GM21447 (cell line): Measurements from ENCODE around the gene MOXD1.
"Not testable (repeated sequence)": the region's sequence is repeated elsewhere in the genome, so short reads cannot be mapped to it uniquely, and the experiment has no call there.

ENCODE experiments used
- ATAC-seq: cut with Tn5 transposase; IDR thresholded peaks from one replicate; pipeline ENCODE4 v1.9.1; 2021; ENCODE audit not compliant: unreplicated experiment

MOXD1 gene

DNA sequence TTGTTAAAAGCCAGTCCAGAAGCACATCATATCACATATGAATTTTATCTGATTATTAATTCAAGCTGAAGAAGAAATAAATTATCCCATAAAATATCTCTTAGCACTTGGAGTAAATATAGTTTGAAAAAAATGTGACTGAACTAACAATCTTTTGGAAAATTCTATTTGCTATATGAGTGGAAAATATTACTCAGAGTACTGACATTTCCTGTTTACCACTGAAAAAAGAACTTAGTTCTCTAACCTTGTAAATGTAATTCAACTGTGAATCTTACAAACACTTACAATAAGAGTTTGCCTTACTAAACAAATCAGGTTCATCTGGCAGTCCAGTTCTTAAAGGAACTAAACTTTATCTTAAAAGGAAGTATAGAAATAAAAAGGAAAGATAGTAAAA, 44.2 kb downstream of the MOXD1 start:
- ATAC-seq, result no peak

DNA sequence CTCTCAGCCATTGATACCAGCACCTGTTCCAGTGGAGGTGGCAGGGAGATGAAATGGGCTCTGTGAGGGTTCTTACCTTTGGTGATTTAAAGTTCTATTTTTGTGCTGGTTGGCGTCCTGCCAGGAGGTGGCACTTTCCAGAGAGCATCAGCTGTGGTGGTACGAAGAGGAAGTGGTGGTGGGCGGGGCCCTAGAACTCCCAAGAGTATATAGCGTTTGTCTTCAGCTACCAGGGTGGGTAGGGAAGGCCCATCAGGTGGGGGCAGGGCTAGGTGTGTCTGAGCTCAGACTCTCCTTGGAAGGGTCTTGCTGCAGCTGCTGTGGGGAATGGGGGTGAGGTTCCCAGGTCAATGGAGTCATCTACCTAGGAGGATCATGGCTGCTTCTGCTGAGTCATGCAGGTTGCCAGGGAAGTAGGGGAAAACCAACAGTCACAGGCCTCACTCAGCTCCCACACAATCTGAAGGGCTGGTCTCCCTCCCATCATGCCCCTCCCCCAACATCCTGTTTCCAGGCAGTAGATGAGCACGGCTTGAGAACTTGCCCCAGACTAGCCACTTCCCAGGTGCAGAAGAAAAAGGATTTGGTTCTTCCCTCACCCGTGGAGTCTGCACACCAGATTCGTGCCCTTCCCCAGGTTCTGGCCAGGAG, 46.6 kb downstream of the MOXD1 start:
- peak; percentile 64 for ATAC-seq

DNA sequence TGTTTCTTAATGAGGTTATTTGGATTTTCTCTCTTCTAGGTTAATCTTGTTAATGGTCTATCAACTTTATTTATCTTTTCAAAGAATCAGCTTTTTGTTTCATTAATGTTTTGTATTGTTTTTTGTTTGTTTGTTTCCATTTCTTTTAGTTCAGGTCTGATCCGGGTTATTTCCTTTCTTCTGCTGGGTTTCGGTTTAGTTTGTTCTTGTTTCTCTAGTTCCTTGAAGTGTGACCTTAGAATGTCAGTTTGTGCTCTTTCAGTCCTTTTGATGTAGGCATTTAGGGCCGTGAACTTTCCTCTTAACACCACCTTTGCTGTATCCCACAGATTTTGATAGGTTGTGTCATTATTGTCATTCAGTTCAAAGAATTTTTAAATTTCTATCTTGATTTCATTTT, 49.3 kb downstream of the MOXD1 start:
- ATAC-seq, result not testable (repeated sequence)

DNA sequence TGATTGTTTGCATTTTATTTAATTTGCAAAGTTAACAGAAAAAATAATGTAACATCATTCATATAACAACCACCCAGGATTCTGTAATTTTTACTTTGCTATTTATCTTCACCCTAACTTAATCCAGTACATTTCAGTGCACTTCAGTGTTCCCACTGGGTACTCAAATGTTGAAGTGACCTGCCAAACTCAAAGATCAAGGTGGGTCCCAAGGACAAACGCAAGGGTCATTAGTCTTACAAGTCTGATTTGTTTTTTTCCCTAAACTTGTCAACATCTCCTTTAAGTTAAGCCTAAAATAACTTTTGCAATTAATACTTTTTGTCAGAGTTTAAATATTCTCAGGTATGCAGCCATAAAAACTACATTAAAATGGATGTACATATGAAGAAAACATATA, 53.0 kb downstream of the MOXD1 start:
- ATAC-seq, result no peak

DNA sequence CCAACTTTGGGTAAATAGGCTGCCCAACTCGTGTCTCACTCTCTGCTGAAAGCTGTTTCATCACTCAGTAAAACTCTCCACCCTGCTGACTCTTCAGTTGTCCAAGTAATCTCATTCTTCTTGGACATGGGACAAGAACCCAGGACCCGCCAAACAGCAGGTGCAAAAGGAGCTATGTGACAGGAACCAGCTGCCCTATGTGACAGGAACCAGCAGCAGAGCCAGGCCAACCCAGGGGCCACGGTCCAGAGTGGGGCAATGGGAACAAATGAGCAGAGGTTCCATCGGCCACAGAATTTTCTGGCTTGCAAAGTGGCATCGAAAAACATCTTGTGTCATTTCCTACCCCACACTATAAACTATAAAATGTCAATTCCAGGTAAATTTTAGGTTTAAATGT, 56.5 kb downstream of the MOXD1 start:
- no peak for ATAC-seq

DNA sequence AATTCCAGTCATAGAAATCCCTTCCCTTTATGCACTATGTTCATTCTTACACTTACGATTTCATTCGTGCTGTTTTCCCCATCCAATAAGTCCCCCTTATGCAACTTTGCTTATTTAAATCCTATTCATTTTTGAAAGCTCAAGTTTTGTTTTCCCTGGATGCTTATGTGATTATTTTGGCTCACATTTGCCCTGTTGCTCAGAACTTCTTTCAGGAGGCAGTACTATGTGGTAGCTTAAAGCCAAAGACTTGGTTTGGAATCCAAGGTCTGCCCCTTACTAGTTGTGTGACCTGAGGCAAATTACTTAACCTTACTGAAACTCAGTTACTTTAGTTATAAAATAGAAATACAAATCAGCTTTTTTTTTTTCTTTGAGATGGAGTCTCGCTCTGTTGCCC, 59.6 kb downstream of the MOXD1 start:
- ATAC-seq, result no peak

DNA sequence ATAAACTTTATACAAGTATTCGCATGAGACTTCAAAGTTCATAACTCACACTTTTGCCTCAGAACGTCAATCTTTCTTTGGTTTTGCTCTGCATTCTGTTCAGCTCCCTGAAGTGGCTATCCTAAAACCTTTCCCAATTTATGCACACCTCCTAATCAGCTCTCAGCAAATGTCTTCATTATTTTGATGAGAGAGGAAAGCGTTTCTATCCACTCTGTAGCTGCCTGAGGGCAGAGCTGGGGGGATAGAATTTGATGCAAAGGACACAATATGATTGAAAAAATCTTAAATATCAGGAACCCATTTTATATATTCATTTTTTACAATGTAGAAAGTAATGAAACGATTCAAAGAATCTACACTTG, 66.8 kb downstream of the MOXD1 start:
- ATAC-seq, result no peak

DNA sequence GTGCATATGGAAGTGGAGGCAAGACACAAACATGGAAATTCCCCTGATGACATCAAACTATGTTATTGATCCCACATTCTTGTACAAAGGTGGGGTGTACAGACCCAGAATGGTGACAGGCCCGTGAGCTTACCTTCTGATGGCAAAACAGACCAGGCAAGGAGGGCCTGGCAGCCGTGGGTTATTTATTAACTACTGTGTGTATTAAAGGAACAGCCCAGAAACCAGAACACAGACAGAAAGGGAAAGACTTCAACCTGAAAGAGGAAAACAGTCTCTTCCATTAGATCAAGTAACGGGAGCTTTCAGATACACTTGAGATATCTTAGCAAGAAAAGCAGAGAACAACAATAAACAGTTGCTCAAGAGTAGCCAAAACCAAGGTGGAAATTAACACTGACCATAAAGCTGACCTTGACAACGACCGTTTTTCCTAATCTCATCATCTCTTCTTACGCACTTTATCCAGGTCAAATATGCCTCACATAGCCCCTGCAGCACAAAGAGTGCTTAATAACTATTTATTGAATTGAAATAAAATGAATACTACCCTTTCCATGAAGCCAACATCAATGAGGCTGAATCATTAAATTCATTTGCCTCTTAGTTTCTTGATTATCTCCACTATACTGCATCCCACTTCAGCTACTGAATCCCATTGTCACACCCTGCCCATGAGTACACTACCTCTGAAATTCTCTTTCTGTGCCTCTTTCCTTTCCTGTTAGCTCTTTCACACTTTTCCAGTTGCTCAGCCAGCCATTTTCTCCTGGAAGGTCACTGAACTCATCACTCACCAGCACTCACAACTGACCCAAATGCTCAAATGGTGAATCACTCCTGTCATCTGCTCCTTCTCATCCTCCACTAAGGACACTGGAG, 67.4 kb downstream of the MOXD1 start:
- no peak for ATAC-seq

DNA sequence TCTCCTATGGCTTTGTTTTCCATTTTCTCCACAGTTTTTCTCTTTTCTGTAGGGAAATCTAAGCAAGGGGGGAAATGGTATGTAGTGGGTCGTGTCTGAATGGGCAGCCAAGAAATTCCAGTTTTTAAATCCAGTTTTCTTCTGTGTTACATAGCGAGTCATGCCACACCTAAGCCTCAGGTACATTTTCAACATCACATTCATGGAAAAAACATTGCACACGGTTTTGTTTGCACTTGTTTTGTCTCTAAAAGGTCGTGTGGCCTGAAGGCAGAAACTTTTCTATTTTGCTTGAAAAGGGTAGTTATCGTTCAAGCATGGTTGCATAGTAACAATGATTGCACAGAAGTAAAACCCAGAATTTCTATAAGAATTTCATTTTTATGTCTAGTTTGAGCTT, 70.5 kb downstream of the MOXD1 start:
- ATAC-seq, result no peak

DNA sequence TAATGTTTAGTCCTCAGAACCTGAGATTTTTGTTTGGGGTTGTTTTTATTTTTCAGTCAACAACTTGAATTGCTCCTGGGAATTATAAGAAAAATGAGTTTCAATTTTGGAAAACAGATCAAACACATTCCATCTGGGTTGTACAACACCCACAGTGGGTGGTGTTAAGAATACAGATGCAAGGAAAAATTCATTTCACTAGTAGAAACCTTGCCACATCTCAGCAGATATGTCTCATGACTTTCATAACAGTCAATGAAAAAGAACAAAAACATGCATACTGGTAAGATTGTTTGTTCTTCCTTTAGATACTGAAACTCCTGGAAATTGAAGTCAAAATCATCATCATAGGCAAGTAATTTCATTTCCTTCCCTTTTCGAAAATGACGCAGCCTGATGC, 78.9 kb downstream of the MOXD1 start:
- ATAC-seq, result no peak

DNA sequence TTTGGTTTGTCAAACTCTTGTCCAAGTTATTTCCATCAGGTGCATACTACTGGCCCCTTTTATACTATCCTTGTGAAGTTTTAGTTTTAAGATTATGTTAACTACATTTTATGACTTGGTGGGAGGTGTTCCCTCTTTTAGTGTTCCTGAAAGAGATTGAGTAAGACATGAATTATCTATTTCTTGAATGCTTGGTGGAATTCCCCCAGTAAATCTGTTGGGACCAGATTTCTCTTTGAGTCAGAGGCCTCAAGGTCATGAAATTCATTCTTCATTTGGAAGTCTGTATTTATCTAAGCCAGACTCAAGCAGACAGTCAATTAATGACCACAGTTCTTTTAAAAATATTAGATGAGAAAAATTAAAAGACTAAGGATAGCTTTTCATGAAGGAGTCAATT, 81.3 kb downstream of the MOXD1 start:
- no peak for ATAC-seq

DNA sequence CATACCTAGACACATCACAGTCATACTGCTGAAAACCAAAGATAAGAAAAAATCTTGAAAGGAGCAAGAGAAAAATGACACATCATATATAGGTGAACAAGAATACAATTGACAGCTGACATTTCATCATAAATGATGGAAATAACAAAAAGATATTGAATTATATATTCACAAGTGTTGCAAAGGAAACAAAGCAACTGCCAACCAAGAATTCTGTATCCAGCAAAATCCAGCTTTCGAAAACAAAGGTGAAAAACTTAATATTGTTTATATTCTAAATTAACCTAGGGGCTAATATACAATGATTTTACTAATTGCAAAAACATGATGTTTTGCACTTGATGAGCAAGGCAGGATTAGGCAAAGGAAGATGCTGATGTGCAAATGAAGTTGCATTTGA, 84.3 kb downstream of the MOXD1 start:
- no peak for ATAC-seq

DNA sequence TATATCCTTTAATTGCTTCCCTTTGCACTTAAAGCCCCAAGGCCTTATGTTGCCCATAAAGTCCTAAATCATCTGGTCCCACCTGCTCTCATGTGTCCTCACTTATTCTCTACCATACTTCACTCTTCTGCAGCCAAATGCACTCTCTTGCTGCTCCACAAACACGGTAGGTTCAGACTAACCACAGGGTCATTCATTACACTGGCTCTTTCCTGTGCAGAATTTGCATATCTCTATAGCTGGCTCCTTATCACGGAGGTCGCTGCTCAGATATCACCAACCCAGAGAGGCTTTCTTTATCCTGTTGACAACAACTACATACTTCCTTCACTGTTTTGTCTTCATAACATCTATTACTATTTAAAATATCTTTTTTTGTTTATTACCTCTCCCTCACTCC, 86.8 kb downstream of the MOXD1 start:
- no peak for ATAC-seq

DNA sequence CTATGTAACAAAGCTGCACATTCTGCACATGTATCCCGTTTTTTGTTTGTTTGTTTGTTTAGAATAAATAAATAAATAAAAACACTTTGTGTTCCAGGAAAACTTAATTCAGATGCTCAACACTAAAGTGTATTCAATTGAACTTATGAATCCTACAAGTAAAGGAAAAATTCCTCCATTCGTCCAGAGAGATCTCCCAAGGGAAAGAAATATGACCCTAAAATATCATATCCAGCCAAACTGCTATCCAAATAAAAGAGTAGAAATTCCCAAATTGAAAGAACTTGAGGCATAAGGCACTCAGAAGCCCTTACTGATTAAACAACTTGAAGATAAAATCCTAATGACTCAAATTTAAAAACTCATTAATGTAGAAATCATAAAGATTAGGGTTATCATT, 90.4 kb downstream of the MOXD1 start:
- ATAC-seq, result no peak

DNA sequence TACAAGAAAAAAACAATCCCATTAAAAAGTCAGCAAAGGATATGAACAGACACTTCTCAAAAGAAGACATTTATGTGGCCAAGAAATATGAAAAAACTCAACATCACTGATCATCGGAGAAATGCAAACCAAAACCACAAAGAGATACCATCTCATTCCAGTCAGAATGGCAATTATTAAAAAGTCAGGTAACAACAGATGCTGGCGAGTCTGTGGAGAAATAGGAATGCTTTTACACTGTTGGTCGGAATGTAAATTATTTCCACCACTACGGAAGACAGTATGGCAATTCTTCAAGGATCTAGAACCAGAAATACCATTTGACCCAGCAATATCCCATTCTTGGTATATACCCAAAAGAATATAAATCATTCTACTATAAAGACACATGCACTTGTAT, 91.1 kb downstream of the MOXD1 start:
- not testable (repeated sequence) for ATAC-seq

DNA sequence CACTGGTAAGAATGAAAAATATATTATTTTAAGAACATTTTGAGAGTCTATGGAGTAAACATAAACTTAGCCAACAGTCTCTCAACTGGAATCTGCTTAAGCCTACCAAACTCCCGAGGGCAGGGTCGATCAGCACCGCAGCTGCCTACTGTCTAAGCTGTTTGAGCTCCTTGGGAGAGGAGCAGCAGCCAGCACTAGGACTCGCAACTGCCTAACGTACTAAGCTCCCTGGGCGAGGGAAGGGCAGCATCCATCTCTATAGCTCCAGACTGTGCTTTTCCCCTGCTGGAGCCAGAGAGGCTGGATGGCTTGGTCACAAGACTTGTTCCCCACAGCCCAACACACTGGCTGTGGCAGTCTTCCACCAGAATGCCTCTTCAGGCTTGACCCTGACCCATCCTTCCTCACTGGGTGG, 96.4 kb downstream of the MOXD1 start:
- ATAC-seq, result no peak

DNA sequence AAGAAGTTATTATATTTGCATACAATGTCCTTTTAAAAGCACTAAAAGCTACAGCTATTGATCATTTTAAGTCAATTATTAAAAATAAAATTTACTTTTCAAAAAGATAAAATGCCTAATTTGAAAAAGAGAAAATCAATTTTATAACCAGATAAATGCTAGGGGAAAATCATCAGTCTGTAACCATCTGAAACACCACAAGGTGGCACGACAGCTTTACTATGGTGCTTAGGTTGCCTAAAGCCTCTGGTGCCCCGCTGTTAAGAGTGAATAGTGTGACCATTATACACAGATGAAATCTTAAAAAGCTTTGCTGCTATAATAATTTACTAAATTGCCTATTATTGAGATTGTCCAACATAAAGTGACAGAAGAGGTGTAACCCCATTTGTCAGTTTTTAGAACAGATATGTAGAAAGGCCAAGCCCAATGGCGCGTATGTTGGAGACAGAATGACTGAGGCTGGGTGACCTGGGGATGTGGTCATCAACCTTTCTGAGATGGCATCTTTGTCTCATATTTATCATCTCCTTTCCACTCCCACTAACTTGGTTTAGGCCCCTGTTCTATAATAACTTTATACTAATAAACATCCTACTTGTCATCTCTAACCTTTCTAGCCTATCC, 100.8 kb downstream of the MOXD1 start:
- ATAC-seq, result peak; percentile 84

DNA sequence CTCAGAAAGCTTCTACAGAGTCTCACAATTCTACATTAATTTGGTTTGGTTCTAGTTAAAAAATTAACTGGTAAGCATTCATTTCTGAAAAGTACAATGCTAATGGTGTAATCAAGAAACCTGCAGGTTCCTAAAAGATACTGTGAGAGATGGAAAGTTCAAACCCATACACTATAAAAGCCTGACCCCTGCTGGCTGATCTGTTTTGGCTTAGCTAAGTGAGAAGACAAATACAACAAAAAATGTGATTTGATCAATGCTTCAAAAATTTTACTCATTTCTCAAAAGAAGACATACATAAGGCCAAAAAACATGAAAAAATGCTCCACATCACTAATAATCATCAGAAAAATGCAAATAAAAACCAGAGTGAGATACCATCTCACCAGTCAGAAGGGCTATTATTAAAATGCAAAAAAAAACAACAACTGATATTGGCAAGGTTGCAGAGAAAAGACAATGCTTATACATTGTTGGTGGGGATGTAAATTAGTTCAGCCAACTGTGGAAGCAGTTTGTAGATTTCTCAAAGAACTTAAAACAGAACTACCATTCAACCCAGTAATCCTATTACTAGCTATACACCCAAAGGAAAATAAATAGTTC, 102.8 kb downstream of the MOXD1 start:
- no peak for ATAC-seq

DNA sequence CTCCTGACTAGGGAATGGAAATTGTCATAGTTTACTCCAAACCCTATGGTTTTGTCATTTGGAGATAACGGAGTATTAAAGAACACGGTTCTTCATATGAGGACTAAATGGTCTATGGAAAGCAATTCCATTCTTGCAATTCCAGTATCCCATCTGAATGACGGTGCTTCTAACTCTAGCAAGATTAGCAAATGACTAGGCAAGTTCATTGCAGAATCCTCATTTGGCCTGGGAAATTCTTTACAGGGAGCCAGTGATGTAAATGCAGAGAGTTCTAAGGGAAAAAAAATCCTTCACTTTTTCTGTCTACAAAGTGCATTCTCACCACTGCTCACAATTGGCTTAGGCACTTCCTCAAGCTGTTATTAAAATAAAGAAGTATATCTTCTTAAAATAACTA, 111.5 kb downstream of the MOXD1 start:
- ATAC-seq, result no peak

DNA sequence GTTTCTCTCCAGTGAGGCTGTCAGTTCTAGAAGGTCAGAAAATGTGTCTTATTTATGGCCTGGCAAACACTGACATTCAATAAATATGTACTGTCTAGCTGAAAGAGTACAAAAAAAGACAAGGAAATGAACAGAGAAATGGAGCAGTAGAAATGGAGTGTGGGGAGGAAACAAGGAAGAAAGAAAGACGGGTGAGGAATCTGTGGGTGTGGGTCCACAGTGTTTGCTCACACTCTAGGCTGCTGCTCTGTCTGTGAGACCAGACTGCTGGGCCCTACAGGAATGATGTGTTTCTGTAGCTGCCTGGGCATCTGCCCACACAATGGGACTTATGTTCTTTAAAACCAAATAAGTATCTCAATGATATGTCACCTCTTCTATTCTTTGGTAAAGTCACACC, 114.2 kb downstream of the MOXD1 start:
- no peak for ATAC-seq

DNA sequence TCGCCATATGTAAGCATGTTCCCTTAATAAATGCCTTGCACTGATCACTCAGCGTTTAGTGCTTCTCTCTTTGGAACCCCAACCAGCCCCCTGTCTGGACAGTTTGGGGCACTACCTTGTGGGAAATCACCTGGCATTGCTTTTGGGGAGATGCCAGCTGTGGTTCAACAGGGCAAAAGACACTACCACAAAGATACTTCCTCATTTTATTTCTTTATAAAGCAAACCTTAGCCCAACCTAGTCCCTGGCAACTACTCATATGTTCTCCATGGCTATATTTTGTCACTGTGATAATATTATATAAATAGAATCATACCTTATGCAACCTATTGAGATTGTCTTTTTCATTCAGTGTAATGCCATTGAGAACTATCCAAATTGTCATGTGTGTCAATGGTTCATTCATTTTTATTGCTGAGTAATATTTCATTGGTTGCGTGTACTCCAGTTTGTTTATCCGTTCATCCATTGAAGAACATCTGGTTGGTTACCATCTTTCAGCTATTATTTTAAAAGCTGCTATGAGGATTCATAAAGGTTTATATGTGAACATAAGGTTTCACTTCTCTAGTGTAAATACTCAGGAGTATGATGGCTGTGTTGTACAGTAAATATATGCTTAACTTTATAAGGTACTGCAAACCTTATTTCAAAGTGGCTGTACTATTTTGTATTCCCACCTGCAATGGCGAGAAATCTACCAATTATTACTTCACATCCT, 114.8 kb downstream of the MOXD1 start:
- ATAC-seq, result no peak
